IMR-90 (cell line): ENCODE measurements around the gene HTRA2. TPM values are rescaled to one million over a fixed set of nuclear protein-coding genes. Genes with fewer than 3 reads are reported as not detected.

Experiments
- ATAC-seq: fragments of 200-7000 bp; cut with Tn5 transposase; 2 replicates; pipeline ENCODE4 v1.9.1; 2020; ENCODE audit warnings: low read depth, mild to moderate bottlenecking, moderate library complexity
- BruUV-seq: library from RNA; stranded (reverse); fragments of 400-500 nt; replicated peaks from 2 replicates; lab custom pipeline; 2021; lab: Mats Ljungman, UMichigan
- CTCF ChIA-PET: fragments of 300-600 bp; formaldehyde crosslinking; extraction: SDS; loops from one replicate; lab custom pipeline; 2021; ENCODE audit warnings: antibody characterized with exemption; lab: Yijun Ruan, JAX
- POLR2A ChIA-PET: fragments of 300-600 bp; sonication (Branson Sonifier 250); formaldehyde crosslinking; loops from one replicate; lab custom pipeline; 2022; ENCODE audit warnings: antibody characterized with exemption; ENCODE audit not compliant: unreplicated experiment; lab: Charles Lee
- DNase-seq: peaks from one replicate; pipeline ENCODE4 v3.0.0; 2013
- H2AFZ ChIP-seq: replicated peaks from 2 replicates; pipeline ENCODE3; 2013; ENCODE audit warnings: low read length, mild to moderate bottlenecking; ENCODE audit not compliant: poor library complexity
- H2AK5ac ChIP-seq: 2 replicates; pipeline ENCODE4 v1.6.1; 2013; ENCODE audit warnings: low read depth, low read length, inconsistent platforms
- H2AK9ac ChIP-seq: replicated peaks from 2 replicates; pipeline ENCODE3; 2013; ENCODE audit warnings: mild to moderate bottlenecking, low read depth, low read length, moderate library complexity; ENCODE audit not compliant: poor library complexity
- H2BK120ac ChIP-seq: 2 replicates; pipeline ENCODE4 v1.6.1; 2013; ENCODE audit warnings: low read depth, low read length, inconsistent platforms
- H2BK15ac ChIP-seq: 3 replicates; pipeline ENCODE4 v1.6.1; 2013; ENCODE audit warnings: low read depth, low read length, inconsistent platforms
- H2BK20ac ChIP-seq: 2 replicates; pipeline ENCODE4 v1.6.1; 2013; ENCODE audit warnings: low read depth, mild to moderate bottlenecking, inconsistent platforms, low read length, moderate library complexity
- H2BK5ac ChIP-seq: 2 replicates; pipeline ENCODE4 v1.6.1; 2013; ENCODE audit warnings: mild to moderate bottlenecking, low read depth, low read length, inconsistent platforms; ENCODE audit not compliant: poor library complexity, severe bottlenecking
- H3K14ac ChIP-seq: replicated peaks from 2 replicates; pipeline ENCODE4 v1.6.1; 2013; ENCODE audit warnings: low read depth, low read length, inconsistent platforms
- H3K18ac ChIP-seq: 2 replicates; pipeline ENCODE4 v1.6.1; 2013; ENCODE audit warnings: low read depth, low read length, control low read depth
- H3K23ac ChIP-seq: 2 replicates; pipeline ENCODE4 v1.6.1; 2013; ENCODE audit warnings: low read depth, low read length, inconsistent platforms
- H3K27ac ChIP-seq: 2 replicates; pipeline ENCODE4 v1.5.1; 2013; ENCODE audit warnings: mild to moderate bottlenecking, control low read depth, low read length; ENCODE audit not compliant: insufficient read depth
- H3K27me3 ChIP-seq: 2 replicates; pipeline ENCODE4 v1.6.1; 2013; ENCODE audit warnings: low read length; ENCODE audit not compliant: control insufficient read depth, insufficient read depth
- H3K36me3 ChIP-seq: 2 replicates; pipeline ENCODE4 v1.6.1; 2013; ENCODE audit warnings: low read length, mixed read lengths; ENCODE audit not compliant: control insufficient read depth, insufficient read depth
- H3K4ac ChIP-seq: 2 replicates; pipeline ENCODE4 v1.6.1; 2013; ENCODE audit warnings: low read depth, low read length, inconsistent platforms
- H3K4me1 ChIP-seq: 2 replicates; pipeline ENCODE4 v1.6.1; 2013; ENCODE audit warnings: low read length, mixed read lengths; ENCODE audit not compliant: control insufficient read depth, insufficient read depth
- H3K4me2 ChIP-seq: 2 replicates; pipeline ENCODE4 v1.6.1; 2013; ENCODE audit warnings: low read depth, mild to moderate bottlenecking, control low read depth, low read length, moderate library complexity
- H3K4me3 ChIP-seq: 2 replicates; pipeline ENCODE4 v1.5.1; 2013; ENCODE audit warnings: low read depth, mild to moderate bottlenecking, control low read depth, low read length, moderate library complexity; ENCODE audit not compliant: insufficient read depth
- H3K56ac ChIP-seq: 2 replicates; pipeline ENCODE4 v1.6.1; 2013; ENCODE audit warnings: low read length, inconsistent platforms; ENCODE audit not compliant: insufficient read depth; ENCODE audit errors: extremely low read depth
- H3K79me1 ChIP-seq, 2 experiments: 2 replicates each; pipeline ENCODE4 v1.6.1; 2013; ENCODE audit warnings: low read length in 2 of 2, inconsistent platforms in 1 of 2, low read depth in 1 of 2
- H3K9ac ChIP-seq: 2 replicates; pipeline ENCODE4 v1.6.1; 2013; ENCODE audit warnings: low read depth, low read length, control low read depth
- H3K9me1 ChIP-seq: 2 replicates; pipeline ENCODE4 v1.6.1; 2013; ENCODE audit warnings: low read length, inconsistent platforms; ENCODE audit not compliant: insufficient read depth
- H3K9me3 ChIP-seq: 2 replicates; pipeline ENCODE4 v1.6.1; 2013; ENCODE audit warnings: low read length; ENCODE audit not compliant: control insufficient read depth, insufficient read depth
- H4K20me1 ChIP-seq: 2 replicates; pipeline ENCODE4 v1.6.1; 2013; ENCODE audit warnings: low read length, inconsistent platforms; ENCODE audit not compliant: insufficient read depth
- H4K5ac ChIP-seq: 2 replicates; pipeline ENCODE4 v1.6.1; 2013; ENCODE audit warnings: mild to moderate bottlenecking, low read depth, low read length, control low read depth
- H4K8ac ChIP-seq, 2 experiments: 2 replicates each; pipeline ENCODE4 v1.6.1; 2013; ENCODE audit warnings: low read depth in 2 of 2, low read length in 2 of 2, control low read depth in 1 of 2, inconsistent platforms in 1 of 2
- H4K91ac ChIP-seq: 2 replicates; pipeline ENCODE4 v1.6.1; 2013; ENCODE audit warnings: low read depth, low read length, inconsistent platforms; ENCODE audit not compliant: insufficient read depth
- BHLHE40 ChIP-seq: fragments of 150-350 bp; IDR thresholded peaks from 2 replicates; pipeline ENCODE4 v1.6.1; 2016; ENCODE audit warnings: mild to moderate bottlenecking, low read depth, low read length
- CEBPB ChIP-seq: IDR thresholded peaks from 2 replicates; pipeline ENCODE4 v1.6.1; 2012; ENCODE audit warnings: low read depth, low read length, improper control_type of control experiment
- CHD1 ChIP-seq: IDR thresholded peaks from 2 replicates; pipeline ENCODE4 v1.6.1; 2012; ENCODE audit warnings: low read depth, low read length, improper control_type of control experiment
- CTCF ChIP-seq: conservative IDR thresholded peaks from 2 replicates; pipeline ENCODE4 v1.5.1; 2012; ENCODE audit warnings: mild to moderate bottlenecking, low read depth, low read length, improper control_type of control experiment
- ELK1 ChIP-seq: fragments of 150-350 bp; IDR thresholded peaks from 2 replicates; pipeline ENCODE4 v1.6.1; 2016; ENCODE audit warnings: low read depth, mild to moderate bottlenecking, low read length, moderate library complexity, borderline replicate concordance
- FOS ChIP-seq: fragments of 150-350 bp; IDR thresholded peaks from 2 replicates; pipeline ENCODE4 v1.6.1; 2016; ENCODE audit warnings: low read depth, low read length
- MAFK ChIP-seq: IDR thresholded peaks from 2 replicates; pipeline ENCODE4 v1.6.1; 2012; ENCODE audit warnings: low read depth, low read length, improper control_type of control experiment
- MXI1 ChIP-seq: IDR thresholded peaks from 2 replicates; pipeline ENCODE4 v1.6.1; 2012; ENCODE audit warnings: low read depth, mild to moderate bottlenecking, low read length, moderate library complexity, borderline replicate concordance
- NFE2L2 ChIP-seq: fragments of 150-350 bp; IDR thresholded peaks from 2 replicates; pipeline ENCODE4 v1.6.1; 2016; ENCODE audit warnings: low read depth, mild to moderate bottlenecking, low read length
- POLR2A ChIP-seq: IDR thresholded peaks from 2 replicates; pipeline ENCODE4 v1.6.1; 2012; ENCODE audit warnings: mild to moderate bottlenecking, low read depth, low read length
- RAD21 ChIP-seq: IDR thresholded peaks from 2 replicates; pipeline ENCODE4 v1.6.1; 2012; ENCODE audit warnings: low read length, improper control_type of control experiment
- RFX5 ChIP-seq: IDR thresholded peaks from 2 replicates; pipeline ENCODE4 v1.8.0; 2012; ENCODE audit warnings: low read depth, mild to moderate bottlenecking, low read length, moderate library complexity
- SMC3 ChIP-seq: fragments of 150-350 bp; IDR thresholded peaks from 2 replicates; pipeline ENCODE4 v1.6.1; 2016; ENCODE audit warnings: low read depth, mild to moderate bottlenecking, antibody characterized with exemption, low read length, moderate library complexity
- USF2 ChIP-seq: fragments of 150-350 bp; IDR thresholded peaks from 2 replicates; pipeline ENCODE4 v1.6.1; 2017; ENCODE audit warnings: mild to moderate bottlenecking, antibody characterized with exemption, low read length, low read depth
- WGBS, 2 experiments: methylation state at CpG; one replicate each; pipeline versions ENCODE4 v1.1.5 to v1.1.7; 2013; ENCODE audit warnings: missing lambda C conversion rate in 2 of 2; ENCODE audit not compliant: insufficient read length in 1 of 2; ENCODE audit errors: extremely low coverage in 2 of 2; 5-methylcytosine and 5-hydroxymethylcytosine counted together
- dilution Hi-C: fragments of 300-500 bp; cut with HindIII; formaldehyde crosslinking; loops from one replicate; pipeline ENCODE4 v1.14.3; 2018; ENCODE audit warnings: low sequenced_read_pairs; ENCODE audit not compliant: unreplicated experiment
- in situ Hi-C: fragments of 300-500 bp; cut with MboI; formaldehyde crosslinking; loops from 3 replicates; pipeline ENCODE4 v1.14.3; 2019; ENCODE audit warnings: low sequenced_read_pairs, inconsistent platforms, mixed read lengths
- intact Hi-C: fragments of 100-400 bp; cut with micrococcal nuclease; formaldehyde crosslinking; loops from 2 replicates; pipeline ENCODE4 v1.10.0; 2022
- polyA plus RNA-seq, 3 experiments: library from polyadenylated mRNA; depleted of rRNA; stranded (reverse); fragments of >200 nt; gene quantifications; 2 replicates each; pipeline ENCODE4 v1.2.3, GENCODE V29; 2012; ENCODE audit warnings: low replicate concordance in 1 of 3
- total RNA-seq: library from RNA; depleted of rRNA; stranded (reverse); fragments of >200 nt; gene quantifications from 2 replicates; pipeline ENCODE4 v1.2.3, GENCODE V29; 2012

The HTRA2 gene
- total and polyA plus RNA-seq, 2 of the 4 experiments (the other 2 are of a cell fraction) = 23.6 to 28.1 TPM

- peaks cover 18% of the 10 kb centered on the region for H3K27me3 ChIP-seq
- H3K14ac ChIP-seq = peak within 1 kb of the TSS; percentile 100
- H3K27ac ChIP-seq = peak within 1 kb of the TSS; percentile 93
- POLR2A ChIA-PET = no interaction called here
- H4K5ac ChIP-seq = peak within 1 kb of the TSS; percentile 100
- intact Hi-C loops (loop anchor here (2.0 kb wide), 1 partner anchor 47 kb away; the partner anchor contains the start of gene DOK1), in situ Hi-C loops (no loop called here), dilution Hi-C loops (no loop called here)
- peak; percentile 97 for DNase-seq
- H2BK15ac ChIP-seq = peak within 1 kb of the TSS; percentile 100
- peaks cover 9% of the 10 kb centered on the region for H3K9me1 ChIP-seq
- peak within 1 kb of the TSS; percentile 100 for H3K4ac ChIP-seq
- H3K79me1 ChIP-seq = peaks cover 12 to 38% of the 10 kb centered on the region in 2 experiments
- peak within 1 kb of the TSS; percentile 100 for H2AFZ ChIP-seq
- H3K18ac ChIP-seq = peak within 1 kb of the TSS; percentile 100
- peaks cover 16% of the 10 kb centered on the region for H3K36me3 ChIP-seq
- H3K9me3 ChIP-seq = no peaks in the 10 kb centered on the region
- H3K4me2 ChIP-seq = peak within 1 kb of the TSS; percentile 84
- peak within 1 kb of the TSS; percentile 100 for H3K23ac ChIP-seq
- H2BK120ac ChIP-seq = peak within 1 kb of the TSS; percentile 100
- H3K4me1 ChIP-seq = peaks cover 18% of the 10 kb centered on the region
- H3K9ac ChIP-seq = peak within 1 kb of the TSS; percentile 97
- H2BK5ac ChIP-seq = peak within 1 kb of the TSS; percentile 100
- H4K91ac ChIP-seq = peak within 1 kb of the TSS; percentile 100
- ATAC-seq = peak; percentile 91
- H2BK20ac ChIP-seq = peak within 1 kb of the TSS; percentile 95
- peak within 1 kb of the TSS; percentile 92 for H2AK9ac ChIP-seq
- 1% methylated on average over 29 of the region's 56 CpGs; no CpG with 5 or more reads in 1 of the 2 experiments for WGBS, 2 experiments
- peak within 1 kb of the TSS; percentile 99 for H2AK5ac ChIP-seq
- H4K8ac ChIP-seq = peak within 1 kb of the TSS; percentile 91 to 100
- H4K20me1 ChIP-seq = no peaks in the 10 kb centered on the region
- CTCF ChIA-PET = interaction anchor here (0.7 kb wide), 1 partner anchor 79 kb away, joined by 3 read pairs; no protein-coding TSS in a partner anchor
- H3K4me3 ChIP-seq = peak within 1 kb of the TSS; percentile 75
- no TSS peak for BruUV-seq
- peak within 1 kb of the TSS; percentile 99 for H3K56ac ChIP-seq
- TF ChIP-seq SMC3 (peak; percentile 23; the same call in 1 of the 2 replicates), FOS (no peak), RFX5 (no peak), NFE2L2 (no peak), CHD1 (no peak), CEBPB (peak; percentile 83), USF2 (peak; percentile 64), BHLHE40 (peak; percentile 72), MXI1 (peak; percentile 51; the same call in 1 of the 2 replicates), MAFK (no peak), RAD21 (no peak), CTCF (peak; percentile 44), POLR2A (peak; percentile 81), ELK1 (no peak)
Observed at GRCh38 chr2:74507145-74507925, 22.4 kb upstream of the HTRA2 start, which contains the start of gene PCGF1. Gene PCGF1 (minus strand): TSS chr2:74507695. CDS start chr2:74507668, 27 bp downstream.
